Tibial artery (tissue), 4 donors: ENCODE measurements around the gene QPCTL.

Experiments
- DNase-seq, 2 donors: peaks; one replicate each; pipeline ENCODE4 v3.0.0-alpha.2; 2019
- H3K27ac ChIP-seq, 2 donors: fragments of 200-600 bp; sonication (generic) in 1 of 2; 1 replicate in 1 of 2; 2 replicates in 1 of 2; pipeline ENCODE4 v1.5.1; 2018 to 2019; ENCODE audit warnings: mild to moderate bottlenecking in 1 of 2
- H3K27me3 ChIP-seq, 2 donors: fragments of 200-600 bp; sonication (generic) in 1 of 2; one replicate each; pipeline versions ENCODE4 v1.5.1 to v1.6.0; 2016 to 2019
- H3K36me3 ChIP-seq, 3 donors: fragments of 200-600 bp; sonication (generic) in 2 of 3; one replicate each; pipeline ENCODE4 v1.5.1; 2016 to 2019; ENCODE audit warnings: mild to moderate bottlenecking in 2 of 3
- H3K4me1 ChIP-seq, 4 donors: fragments of 200-600 bp; sonication (generic) in 2 of 4; 1 replicate in 3 of 4; 2 replicates in 1 of 4; pipeline ENCODE4 v1.5.1; 2016 to 2019
- H3K4me3 ChIP-seq, 2 donors: fragments of 200-600 bp; sonication (generic) in 1 of 2; 1 replicate in 1 of 2; 2 replicates in 1 of 2; pipeline ENCODE4 v1.5.1; 2018 to 2019; ENCODE audit warnings: mild to moderate bottlenecking in 2 of 2
- H3K9me3 ChIP-seq, 3 donors: fragments of 200-600 bp; sonication (generic) in 1 of 3; one replicate each; pipeline ENCODE4 v1.5.1; 2016 to 2019
- CTCF ChIP-seq, 2 experiments: fragments of 200-600 bp in 1 of 2; fragments of 450-650 bp in 1 of 2; IDR thresholded peaks; one replicate each; pipeline ENCODE4 v1.5.1; 2017 to 2019; ENCODE audit warnings: antibody characterized with exemption in 2 of 2, mild to moderate bottlenecking in 1 of 2, moderate library complexity in 1 of 2
- intact Hi-C: fragments of 100-400 bp; cut with DNase I; formaldehyde crosslinking; loops from one replicate; pipeline ENCODE4 v1.15.0; 2023; ENCODE audit warnings: low total_unique reads

The QPCTL gene

GRCh38 chr19:45657520-45658167 is 34.8 kb upstream of the QPCTL start:
- Histone ChIP-seq H3K27ac (no peak overlapping the region), H3K36me3 (no peaks in the 10 kb centered on the region), H3K4me1 (no peaks in the 10 kb centered on the region), H3K9me3 (no peaks in the 10 kb centered on the region), H3K27me3 (peaks cover 0 to 27% of the 10 kb centered on the region in 2 donors), H3K4me3 (no peak overlapping the region)
- intact Hi-C loops: no loop called here
- no peak for DNase-seq
- TF ChIP-seq CTCF (IDR thresholded peaks at IDR 0.05): no peak

- H3K27ac ChIP-seq: no peak overlapping the region
- intact Hi-C loops: no loop called here
- no peak for TF ChIP-seq CTCF (IDR thresholded peaks at IDR 0.05)
- no peak overlapping the region for H3K4me3 ChIP-seq
- peaks cover 0 to 35% of the 10 kb centered on the region in 2 donors for H3K27me3 ChIP-seq
- no peaks in the 10 kb centered on the region for H3K4me1 ChIP-seq
- H3K36me3 ChIP-seq: no peaks in the 10 kb centered on the region
- H3K9me3 ChIP-seq: no peaks in the 10 kb centered on the region
- DNase-seq: no peak
These were observed 33.3 kb upstream of the QPCTL start for GRCh38 chr19:45659096-45659729.

GRCh38 chr19:45660636-45661035 is 31.8 kb upstream of the QPCTL start:
- DNase-seq: no peak
- no peak for TF ChIP-seq CTCF (IDR thresholded peaks at IDR 0.05)
- Histone ChIP-seq H3K4me1 (no peaks in the 10 kb centered on the region), H3K27me3 (peaks cover 0 to 43% of the 10 kb centered on the region in 2 donors), H3K36me3 (no peaks in the 10 kb centered on the region), H3K9me3 (no peaks in the 10 kb centered on the region), H3K4me3 (no peak overlapping the region), H3K27ac (no peak overlapping the region)
- intact Hi-C loops: no loop called here

- Histone ChIP-seq H3K36me3 (no peaks in the 10 kb centered on the region), H3K4me1 (peaks cover 0 to 13% (median 11%) of the 10 kb centered on the region in 4 donors), H3K4me3 (no peak overlapping the region), H3K27ac (no peak overlapping the region), H3K9me3 (no peaks in the 10 kb centered on the region), H3K27me3 (peaks cover 0 to 72% of the 10 kb centered on the region in 2 donors)
- no peak for TF ChIP-seq CTCF (IDR thresholded peaks at IDR 0.05)
- intact Hi-C loops: no loop called here
- DNase-seq: no peak
These were observed 28.7 kb upstream of the QPCTL start for GRCh38 chr19:45663800-45664199.

GRCh38 chr19:45664575-45664974 is 27.9 kb upstream of the QPCTL start:
- Histone ChIP-seq H3K27me3 (peaks cover 3 to 74% of the 10 kb centered on the region in 2 donors), H3K9me3 (no peaks in the 10 kb centered on the region), H3K36me3 (no peaks in the 10 kb centered on the region), H3K4me1 (peaks cover 0 to 20% (median 18%) of the 10 kb centered on the region in 4 donors), H3K4me3 (no peak overlapping the region), H3K27ac (no peak overlapping the region)
- no peak for DNase-seq
- intact Hi-C loops: no loop called here
- TF ChIP-seq CTCF (IDR thresholded peaks at IDR 0.05): no peak
